Esophagus squamous epithelium (tissue), 4 donors: ENCODE data around the gene PLEKHA7.

Experiments
- POLR2A ChIP-seq, 4 donors: fragments of 450-650 bp; IDR thresholded peaks; one replicate each; pipeline ENCODE4 v1.6.1; 2017; ENCODE audit warnings: antibody characterized with exemption in 4 of 4, mild to moderate bottlenecking in 4 of 4, moderate library complexity in 3 of 4
- TF ChIP-seq, protein P1 (sequence below), 6 experiments: fragments of 450-650 bp in 4 of 6; fragments of 200-600 bp in 2 of 6; sonication (generic) in 2 of 6; IDR thresholded peaks; one replicate each; pipeline ENCODE4 v1.5.1; 2016 to 2019; ENCODE audit warnings: antibody characterized with exemption in 6 of 6, mild to moderate bottlenecking in 4 of 6, moderate library complexity in 4 of 6

GRCh38 chr11:16832193-16832539 is 182.0 kb downstream of the PLEKHA7 start:
- TF ChIP-seq, protein P1, sequence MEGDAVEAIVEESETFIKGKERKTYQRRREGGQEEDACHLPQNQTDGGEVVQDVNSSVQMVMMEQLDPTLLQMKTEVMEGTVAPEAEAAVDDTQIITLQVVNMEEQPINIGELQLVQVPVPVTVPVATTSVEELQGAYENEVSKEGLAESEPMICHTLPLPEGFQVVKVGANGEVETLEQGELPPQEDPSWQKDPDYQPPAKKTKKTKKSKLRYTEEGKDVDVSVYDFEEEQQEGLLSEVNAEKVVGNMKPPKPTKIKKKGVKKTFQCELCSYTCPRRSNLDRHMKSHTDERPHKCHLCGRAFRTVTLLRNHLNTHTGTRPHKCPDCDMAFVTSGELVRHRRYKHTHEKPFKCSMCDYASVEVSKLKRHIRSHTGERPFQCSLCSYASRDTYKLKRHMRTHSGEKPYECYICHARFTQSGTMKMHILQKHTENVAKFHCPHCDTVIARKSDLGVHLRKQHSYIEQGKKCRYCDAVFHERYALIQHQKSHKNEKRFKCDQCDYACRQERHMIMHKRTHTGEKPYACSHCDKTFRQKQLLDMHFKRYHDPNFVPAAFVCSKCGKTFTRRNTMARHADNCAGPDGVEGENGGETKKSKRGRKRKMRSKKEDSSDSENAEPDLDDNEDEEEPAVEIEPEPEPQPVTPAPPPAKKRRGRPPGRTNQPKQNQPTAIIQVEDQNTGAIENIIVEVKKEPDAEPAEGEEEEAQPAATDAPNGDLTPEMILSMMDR (IDR thresholded peaks at IDR 0.05): no peak
- TF ChIP-seq POLR2A (IDR thresholded peaks at IDR 0.05): no peak
